GM19397 (cell line): ENCODE data around the gene OPRM1.

Experiments used
- ATAC-seq: cut with Tn5 transposase; IDR thresholded peaks from one replicate; pipeline ENCODE4 v1.9.1; 2021; ENCODE audit warnings: mild to moderate bottlenecking, moderate library complexity; ENCODE audit not compliant: unreplicated experiment

The OPRM1 gene

DNA sequence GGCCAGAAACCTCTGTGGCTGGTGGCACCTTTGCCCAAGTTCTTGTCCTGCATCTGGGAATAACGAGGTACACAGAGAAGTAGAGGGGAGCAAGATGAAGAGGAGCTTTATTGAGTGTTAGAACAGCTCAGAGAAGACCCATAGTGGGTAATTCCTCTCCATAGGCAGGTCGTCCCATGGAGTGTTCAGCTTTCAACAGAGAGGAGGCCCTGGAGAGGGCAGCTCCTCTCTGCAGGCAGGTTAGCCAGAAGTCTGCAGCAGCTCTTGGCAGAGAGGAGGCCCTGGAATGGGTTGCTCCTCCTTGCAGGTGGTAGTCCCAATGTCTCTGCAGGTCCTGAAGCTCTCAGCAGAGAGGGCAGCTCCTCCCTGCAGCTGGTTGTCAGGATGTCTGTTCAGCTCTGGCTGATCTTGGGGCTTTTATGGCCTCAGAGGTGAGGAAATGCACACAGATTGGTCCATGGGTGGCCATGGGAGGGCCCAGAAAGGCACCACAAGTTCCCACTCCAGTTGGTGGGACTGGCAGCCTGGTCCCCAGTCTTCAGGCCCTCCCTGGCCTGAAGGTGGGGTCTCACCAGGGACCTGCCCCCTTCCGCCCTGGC is 228.6 kb downstream of the OPRM1 start:
- ATAC-seq = no peak

- ATAC-seq = no peak
Observed at GRCh38 chr6:154268486-154268885, 229.4 kb downstream of the OPRM1 start.

DNA sequence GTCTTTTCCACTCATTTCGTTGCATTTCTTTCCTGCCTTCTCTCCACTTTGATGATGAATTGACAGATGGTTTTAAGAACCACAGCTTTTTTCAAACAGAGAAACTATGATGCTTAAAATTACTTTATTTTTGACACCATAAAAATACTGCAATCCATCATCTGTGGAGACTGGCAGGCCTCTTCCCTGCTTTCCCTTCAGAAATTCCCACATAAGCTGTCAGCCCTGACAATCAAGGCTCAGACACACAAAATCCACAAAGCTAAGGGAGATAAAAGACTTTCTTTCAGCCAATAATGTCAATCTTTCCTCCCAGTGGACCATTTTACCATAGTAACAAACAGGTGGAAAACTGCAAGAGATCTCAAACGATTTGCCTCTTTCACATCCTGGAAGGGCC is 235.1 kb downstream of the OPRM1 start:
- no peak for ATAC-seq

DNA sequence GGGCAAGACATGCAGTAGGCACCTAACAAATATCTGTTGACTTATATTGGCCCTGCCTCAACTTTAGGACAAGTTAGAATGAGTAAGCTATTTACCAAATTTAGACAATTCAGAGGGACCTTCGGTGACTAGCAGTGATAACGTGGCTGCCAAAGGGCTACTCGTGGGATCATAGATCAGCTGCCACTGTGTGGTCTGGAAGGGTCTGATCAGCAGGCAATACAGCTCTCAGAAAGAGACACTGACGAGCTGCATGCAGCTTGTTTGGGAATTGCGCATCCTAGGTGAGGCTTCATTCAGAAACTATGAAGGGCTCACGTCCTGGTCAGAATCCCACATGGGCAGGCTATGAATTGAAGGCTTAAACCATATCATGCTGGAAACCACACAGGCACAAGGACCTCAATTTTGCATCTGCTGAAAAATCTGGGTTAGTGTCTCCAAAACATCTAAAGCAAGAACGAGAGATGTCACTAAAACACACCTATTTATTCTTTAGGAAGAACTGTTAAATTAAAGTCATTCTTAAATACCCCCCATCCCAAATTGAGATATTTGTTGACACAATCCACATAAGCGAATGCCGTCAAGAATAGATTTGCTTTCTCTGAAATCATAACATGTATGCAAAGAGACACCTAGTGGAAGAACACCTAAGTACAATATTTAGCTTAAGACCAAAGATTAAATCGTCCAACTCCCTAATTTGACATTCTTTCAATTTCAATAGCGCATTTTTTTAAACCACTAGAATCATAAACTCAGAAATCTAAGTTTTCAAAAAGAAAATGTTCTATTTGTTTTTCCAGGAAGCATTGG is 238.0 kb downstream of the OPRM1 start:
- peak; percentile 49 for ATAC-seq

DNA sequence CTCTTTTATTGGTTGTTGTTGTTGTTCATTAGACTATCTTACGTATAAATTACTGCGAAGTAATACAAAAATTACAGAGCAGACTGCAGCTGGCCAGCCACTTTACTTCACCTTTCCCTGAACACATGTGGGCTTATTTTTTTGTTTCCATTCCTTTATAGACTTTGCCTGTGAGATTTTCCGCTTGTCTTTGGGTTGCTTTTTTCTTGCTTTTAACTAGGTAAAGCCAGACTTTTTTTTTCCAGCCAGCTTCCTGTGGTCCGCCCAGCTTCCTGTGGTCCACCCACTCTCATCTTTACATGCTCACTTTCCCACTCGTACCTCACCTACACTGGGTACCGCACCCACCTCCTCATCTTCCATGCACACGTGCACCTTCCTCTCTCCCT is 238.6 kb downstream of the OPRM1 start:
- ATAC-seq = no peak

GRCh38 chr6:154280521-154280920 is 241.5 kb downstream of the OPRM1 start:
- ATAC-seq = no peak

DNA sequence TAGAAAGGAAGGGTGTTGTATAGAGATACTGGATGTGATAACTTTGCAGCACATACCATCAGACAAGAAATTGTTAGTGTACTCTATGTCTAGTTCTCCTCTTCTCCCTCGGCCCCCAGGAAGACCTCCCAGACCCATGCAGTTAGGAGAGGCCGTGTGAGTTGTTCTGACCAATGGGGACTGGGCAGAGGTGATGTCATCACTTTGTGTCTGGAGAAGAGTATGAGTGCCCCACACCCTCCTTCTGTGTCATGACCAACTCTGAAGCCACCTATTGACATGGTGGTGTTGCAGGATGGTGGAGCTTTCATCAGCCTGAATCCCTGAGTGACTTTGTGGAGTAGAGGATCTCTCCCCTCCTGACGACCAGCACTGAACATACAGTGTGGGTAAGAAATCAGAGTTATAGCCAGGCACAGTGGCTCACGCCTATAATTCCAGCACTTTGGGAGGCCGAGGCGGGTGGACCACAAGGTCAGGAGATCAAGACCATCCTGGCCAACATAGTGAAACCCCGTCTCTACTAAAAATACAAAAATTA is 245.3 kb downstream of the OPRM1 start:
- ATAC-seq = no peak

DNA sequence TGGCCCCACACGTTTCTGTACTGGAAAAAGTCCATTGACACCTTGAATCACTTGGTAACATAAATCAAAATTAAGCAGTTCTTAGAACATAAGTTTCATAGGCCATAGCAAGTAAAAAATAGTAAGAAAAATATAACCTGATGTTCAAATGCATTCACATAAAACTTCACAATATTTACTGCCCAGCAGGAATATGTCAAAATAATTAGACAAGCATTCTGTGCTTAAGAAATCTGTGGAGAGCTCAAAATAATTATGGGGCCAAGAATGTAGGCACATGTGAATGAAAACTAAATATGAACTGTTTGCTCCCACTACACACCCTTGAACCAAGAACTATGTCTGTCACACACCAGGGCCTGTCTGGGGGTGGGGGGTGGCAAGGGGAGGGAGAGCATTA is 246.8 kb downstream of the OPRM1 start:
- ATAC-seq = no peak

DNA sequence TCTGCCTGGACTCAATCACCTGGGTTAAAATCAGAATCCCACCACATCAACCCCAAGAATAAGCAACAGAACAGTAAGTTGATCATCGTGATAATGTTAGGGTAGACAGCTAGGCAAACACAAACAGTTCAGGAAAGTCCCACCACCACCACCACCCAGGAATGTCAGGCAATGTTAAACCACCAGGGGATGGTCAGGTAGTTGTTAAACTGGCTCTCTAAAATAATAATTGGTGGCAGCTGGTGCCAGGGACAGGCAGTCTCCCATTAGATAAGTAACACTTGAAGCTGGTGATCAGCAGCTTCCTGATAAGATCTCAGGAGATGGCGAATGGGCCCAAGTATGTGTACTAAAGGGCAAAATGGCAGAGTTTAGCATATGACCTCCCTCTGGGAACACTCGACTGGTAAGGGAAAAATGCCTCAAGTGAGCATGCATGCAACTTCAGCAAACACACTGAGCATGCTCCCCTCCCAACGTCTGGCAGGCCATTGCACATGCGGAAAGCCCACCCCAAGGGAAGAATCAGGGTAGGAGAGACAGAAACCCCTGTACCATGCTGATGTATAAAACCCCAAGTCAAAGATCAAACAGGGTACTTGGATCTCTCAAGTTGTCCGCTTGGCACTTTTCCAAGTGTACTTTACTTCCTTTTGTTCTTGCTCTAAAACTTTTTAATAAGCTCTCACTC is 250.9 kb downstream of the OPRM1 start:
- ATAC-seq = no peak

GRCh38 chr6:154292066-154292465 is 253.0 kb downstream of the OPRM1 start:
- ATAC-seq = no peak

- ATAC-seq = no peak
Observed at GRCh38 chr6:154292855-154293519, 253.9 kb downstream of the OPRM1 start.

- no peak for ATAC-seq
Observed at GRCh38 chr6:154295733-154296132, 256.7 kb downstream of the OPRM1 start.
